Activated CD4-positive, alpha-beta T cell treated with anti-CD3 and anti-CD28 coated beads, Interleukin-2, amount 50 U/mL, for 4 hours (primary cell): ENCODE results near the gene CCDC154.

Experiments used
- DNase-seq, 2 experiments: peaks; one replicate each; pipeline ENCODE4 v3.0.0-alpha.2; 2020

The CCDC154 gene

GRCh38 chr16:1437606-1438005, 6.8 kb downstream of the CCDC154 start:
- no peak for DNase-seq

DNA sequence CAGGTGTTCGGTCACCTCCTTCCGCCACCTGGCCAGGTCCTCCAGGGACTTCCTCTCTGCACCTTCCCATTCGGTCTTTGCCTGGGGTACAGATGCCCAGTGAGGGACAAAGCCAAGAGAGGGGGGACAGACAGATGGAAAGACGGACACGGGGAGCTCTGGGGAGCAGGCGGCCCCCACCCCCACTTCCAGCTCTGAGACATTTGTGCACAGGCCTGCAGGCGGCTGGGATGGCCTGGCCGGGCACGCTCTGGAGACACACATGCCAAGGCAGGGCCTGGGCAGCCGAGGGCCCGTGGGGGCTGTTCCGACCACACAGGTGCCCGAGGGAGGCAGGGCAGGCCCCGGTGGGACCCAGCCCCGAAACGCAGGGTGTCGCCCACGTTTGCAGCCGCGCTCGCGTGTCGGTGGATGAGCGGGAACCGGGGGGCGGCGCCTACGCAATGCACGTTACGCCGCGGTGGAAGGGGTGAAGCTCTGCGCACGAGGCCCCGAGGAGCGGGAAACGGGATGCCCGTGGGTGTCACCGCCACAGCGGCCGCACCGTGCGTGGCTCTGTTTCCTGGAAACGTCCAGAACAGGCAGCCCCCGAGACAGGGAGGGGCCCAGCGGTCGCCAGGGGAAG, 7.5 kb downstream of the CCDC154 start:
- DNase-seq = no peak

DNA sequence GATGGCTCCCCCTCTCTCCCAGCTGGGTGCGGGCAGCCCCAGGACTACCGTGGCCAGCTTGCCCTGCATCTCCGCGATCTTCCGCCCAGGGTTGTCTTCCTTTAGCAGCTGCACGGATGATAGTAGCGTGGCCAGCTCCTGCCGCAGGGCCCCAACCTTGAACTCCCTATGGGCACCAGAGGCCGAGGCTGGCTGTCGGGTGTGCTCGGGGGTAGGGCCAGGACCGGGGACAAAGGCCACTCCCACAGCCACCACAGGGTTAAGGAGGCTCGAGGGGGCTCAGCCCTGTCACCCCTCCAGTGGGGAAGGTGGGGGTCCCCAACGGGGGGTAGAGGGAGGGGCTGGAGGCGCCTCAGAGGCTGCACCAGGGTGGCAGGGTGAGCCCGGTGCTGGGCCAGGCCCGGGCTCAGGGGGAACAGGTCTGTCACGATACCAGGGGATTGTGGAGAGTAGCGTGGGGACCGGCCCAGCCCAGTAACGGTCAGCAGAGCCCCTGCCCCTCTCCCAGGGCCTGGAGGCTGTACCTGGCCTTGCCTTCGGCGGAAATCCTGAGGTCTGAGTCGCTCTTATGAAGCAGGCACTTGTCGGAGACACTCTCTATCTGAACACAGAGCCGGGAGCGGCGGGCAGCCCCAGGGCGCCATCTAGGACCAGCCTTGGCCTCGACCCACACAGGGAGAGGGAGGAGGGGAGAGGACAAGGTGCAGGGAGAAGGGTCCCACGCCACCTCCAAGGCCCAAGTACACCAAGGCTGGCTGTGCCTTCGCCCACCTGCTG, 8.2 kb downstream of the CCDC154 start:
- DNase-seq = no peak

DNA sequence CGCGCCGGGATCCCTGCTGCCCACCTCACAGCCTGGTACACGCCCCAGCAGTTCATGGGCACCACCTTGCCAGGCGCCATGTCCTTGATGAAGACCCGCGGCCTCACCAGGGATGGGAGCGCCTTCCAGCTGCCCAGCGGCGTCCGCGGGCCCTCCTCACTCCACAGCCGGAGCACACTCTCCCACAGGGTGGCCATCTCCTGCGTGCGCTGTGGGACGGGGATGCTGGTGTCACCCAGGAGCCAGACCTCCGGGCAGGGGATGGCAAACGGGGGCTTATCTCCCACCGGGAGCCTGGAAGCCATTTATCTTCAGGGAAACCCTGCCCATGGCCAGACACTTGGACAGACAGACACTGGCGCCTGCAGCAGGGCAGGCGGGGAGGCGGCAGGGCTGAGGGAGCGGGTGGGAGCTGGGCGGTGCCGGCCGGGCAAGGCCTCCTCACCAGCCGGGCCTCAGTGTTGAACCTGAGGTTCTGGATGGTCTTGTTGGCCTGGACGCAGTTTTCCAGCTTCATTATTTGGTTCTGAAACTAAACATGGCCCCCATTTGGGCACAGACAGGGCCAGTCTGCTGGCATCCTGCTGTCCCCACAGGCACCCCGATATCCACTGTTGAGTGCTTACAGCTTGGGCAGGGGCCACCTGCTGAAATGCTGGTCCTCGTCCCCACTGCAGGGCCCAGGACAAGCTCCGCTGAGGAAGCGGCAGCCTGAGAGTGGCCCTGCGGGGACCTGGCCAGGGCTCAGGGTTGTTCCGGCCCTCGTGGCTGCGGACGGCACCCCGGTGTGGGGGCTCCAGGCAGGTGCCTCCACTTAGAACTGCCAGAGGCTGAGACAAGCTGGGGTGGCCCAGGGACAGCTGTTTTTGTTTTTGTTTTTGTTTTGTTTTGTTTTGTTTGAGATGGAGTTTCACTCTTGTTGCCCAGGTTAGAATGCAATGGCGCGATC, 9.4 kb downstream of the CCDC154 start:
- DNase-seq = no peak

DNA sequence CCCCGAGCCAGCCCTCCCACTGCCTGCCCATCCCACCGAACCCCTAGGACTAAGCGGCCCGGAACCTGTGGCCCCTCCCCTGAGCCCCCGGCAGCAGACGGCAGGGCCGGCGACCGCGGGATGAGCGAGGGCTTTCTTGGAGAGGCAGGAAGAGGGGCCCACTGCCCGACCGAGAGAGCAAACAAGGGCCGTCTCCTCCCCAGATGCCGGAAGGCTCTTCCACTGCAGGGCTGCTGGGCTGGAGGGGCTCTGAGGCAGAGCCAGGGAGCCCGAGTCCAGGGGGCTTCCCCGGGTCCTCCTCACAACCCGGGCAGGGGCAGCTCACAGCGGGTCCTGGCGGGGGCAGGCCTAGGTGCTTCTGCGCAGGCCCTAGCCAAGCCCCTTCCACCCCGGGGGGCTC, 10.6 kb downstream of the CCDC154 start:
- no peak for DNase-seq

DNA sequence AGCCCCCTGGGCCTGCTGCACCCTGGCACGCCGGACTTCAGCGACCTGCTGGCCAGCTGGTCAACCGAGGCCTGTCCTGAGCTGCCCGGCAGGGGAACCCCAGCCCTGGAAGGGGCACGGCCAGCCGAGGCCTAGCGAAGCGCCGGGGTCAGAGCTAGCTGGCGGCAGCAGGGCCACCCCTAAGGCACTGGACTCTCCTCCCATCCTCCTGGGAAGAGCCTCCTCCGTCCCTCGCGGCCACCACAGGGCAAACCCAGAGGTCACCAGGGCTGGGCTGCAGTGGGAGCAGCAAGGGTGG, 11.1 kb downstream of the CCDC154 start:
- DNase-seq = no peak

- DNase-seq = no peak
These were observed 11.7 kb downstream of the CCDC154 start for GRCh38 chr16:1432388-1433262.

GRCh38 chr16:1431497-1432270, 12.7 kb downstream of the CCDC154 start:
- no peak for DNase-seq

DNA sequence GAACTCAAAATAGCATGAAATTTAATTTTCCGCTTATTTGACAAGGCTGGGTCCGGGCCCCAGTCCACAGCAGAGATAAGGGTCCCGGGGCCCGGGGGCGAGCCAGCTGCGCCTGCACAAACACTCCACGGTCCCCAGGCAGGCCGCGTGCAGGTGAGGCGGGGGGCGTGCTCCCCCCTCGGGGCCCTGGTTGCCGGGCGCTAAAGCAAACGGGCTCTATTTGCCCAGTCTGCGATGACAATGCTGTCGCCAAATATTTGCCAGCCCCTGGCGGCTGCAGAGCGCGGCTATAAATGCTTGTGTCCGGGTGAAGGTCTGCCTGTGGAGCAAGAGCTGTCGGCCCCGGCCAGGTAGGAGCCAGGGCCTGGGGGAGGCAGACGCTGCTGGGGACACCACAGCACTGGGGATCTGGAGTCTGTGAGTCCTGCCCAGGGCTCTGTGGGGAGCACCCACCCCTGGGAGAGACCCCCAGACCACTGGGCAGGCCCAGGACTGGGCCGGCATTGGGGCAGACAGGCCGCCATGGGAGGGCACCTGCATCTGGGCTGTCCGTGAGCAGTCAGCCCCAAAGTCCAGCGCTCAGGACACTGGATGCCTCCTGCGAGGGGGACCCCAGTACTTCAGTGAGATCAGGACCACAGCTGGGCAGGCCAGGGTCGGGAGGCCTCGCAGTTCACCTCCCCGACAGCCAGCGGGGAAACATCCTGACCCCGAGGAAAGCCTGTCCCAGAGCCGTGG, 13.4 kb downstream of the CCDC154 start, which contains the start of gene PERCC1:
PERCC1 (plus strand) TSS at position 320 of the 738 bp plus-strand sequence. CDS start 1,516 bp downstream, outside the sequence.
- no peak for DNase-seq

GRCh38 chr16:1430214-1430758, 14.1 kb downstream of the CCDC154 start:
- DNase-seq = no peak

DNA sequence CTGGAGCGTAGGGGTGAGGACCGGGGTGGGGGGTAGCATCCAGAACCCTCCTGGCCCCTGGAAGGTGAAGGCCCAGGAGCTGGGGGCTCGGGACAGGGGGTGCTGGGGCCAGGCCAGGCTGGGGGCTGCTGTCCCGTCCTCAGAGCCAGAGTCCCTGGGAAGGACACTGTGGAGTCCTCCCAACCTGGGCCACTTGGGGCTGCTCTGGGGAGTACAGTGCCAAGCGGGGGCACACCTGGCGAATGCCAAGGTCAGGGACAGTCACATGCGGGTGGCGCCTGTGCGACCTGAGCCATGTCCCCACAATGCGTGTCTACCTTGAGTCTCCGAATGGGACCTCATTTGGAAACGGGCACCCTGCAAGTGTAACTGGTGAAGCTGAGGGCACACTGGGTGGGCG, 14.7 kb downstream of the CCDC154 start:
- no peak for DNase-seq

DNA sequence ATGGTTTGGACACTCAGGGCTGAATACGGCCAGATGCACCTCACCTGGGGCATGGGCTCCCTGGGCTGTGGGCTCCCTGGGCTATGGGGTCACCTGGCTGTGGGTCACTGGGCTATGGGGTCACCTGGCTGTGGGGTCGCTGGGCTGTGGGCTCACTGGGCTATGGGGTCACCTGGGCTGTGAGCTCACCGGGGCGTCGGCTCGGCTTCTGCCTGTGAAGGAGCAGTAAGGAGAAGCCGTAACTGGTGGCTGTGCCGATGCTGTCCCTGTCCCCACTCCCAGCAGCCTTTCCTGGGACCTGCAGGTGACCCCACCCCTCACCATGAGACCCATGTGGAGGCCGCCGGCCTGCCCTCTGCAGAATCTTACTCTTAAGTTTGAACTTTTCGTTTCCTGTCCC, 15.3 kb downstream of the CCDC154 start:
- DNase-seq = no peak

DNA sequence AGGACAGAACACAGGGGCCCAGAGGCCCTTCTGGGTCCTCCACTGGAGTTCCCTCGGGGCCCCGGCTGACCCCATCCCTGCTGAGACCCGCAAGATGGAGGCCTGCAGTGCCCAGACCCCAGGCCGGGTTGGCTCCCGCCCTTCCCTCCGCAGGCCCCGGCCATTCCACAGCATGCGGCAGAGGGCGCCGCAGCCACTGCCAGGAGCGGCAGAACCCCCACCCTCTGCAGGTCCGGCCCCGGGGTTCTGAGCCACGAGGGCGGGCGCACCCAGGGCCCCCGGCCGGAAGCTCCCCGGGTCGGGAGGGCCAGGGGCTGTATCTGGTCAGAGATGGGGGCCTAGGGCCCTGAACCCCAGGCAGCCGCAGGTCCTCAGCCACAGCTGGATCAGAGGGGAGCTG, 15.8 kb downstream of the CCDC154 start:
- peak; percentile 18 to 28 for DNase-seq

GRCh38 chr16:1427473-1428461, 16.6 kb downstream of the CCDC154 start:
- no peak for DNase-seq

DNA sequence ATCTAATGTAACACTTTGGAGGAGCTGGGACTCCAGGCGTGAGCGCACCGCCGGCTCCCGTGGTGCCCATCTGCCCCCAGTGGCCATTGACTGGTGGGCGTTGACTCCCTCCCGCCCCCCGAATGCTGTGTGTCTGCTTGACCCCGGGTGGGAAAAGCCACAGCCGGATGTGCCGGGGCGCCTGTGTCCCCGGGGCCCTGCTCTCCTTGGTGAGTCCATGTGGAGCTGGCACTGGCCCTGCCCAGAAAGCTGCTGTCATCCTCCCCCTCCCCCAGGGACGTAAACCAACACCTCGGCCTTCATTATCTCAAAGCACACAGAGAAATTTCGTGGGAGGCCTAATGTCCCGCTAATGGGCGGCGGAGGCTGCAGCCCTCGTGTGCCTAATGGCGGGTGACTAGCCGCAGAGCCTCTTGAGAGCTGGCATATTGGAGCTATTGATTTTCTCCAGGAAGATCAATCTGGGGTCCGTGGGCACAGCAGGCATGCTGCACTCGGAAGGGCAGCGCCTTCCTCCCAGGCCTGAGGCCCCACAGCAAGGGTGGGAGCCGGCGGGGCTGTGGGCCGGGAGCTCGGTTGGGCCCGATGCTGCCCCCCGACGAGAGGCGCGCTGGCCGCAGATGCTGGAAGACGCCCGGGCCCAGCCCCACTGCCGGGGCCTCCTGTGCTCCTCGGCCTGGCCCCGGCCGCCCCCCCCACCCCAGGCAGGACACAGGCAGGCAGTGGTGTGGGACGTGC, 17.5 kb downstream of the CCDC154 start:
- DNase-seq = no peak

GRCh38 chr16:1425616-1426370, 18.6 kb downstream of the CCDC154 start:
- DNase-seq = no peak

- DNase-seq = no peak
These were observed 20.3 kb downstream of the CCDC154 start for GRCh38 chr16:1424028-1424427.

GRCh38 chr16:1422076-1422475, 22.3 kb downstream of the CCDC154 start:
- no peak for DNase-seq
